Fibroblast of the aortic adventitia (primary cell): Measurements from ENCODE around the gene MYH2. TPM values are rescaled to one million over a fixed set of nuclear protein-coding genes. Genes with fewer than 3 reads are reported as not detected.

ENCODE experiments used
- DNase-seq: peaks from one replicate; pipeline ENCODE4 v3.0.0-alpha.2; 2010; ENCODE audit warnings: low read depth
- H3K4me3 ChIP-seq: 2 replicates; pipeline ENCODE4 v1.5.1; 2011; ENCODE audit warnings: low read depth, mild to moderate bottlenecking, control low read depth, low read length, moderate library complexity
- CTCF ChIP-seq: IDR thresholded peaks from 2 replicates; pipeline ENCODE4 v1.5.1; 2011; ENCODE audit warnings: mild to moderate bottlenecking, low read length, control low read depth, inconsistent platforms; ENCODE audit not compliant: insufficient read depth
- total RNA-seq: library from RNA; depleted of rRNA; stranded (reverse); fragments of >200 nt; gene quantifications from 2 replicates; pipeline ENCODE4 v1.2.3, GENCODE V29; 2012; ENCODE audit warnings: low replicate concordance

Gene MYH2
- total RNA-seq: 0.25 TPM in 1 of 2 replicates, not detected in the other

DNA sequence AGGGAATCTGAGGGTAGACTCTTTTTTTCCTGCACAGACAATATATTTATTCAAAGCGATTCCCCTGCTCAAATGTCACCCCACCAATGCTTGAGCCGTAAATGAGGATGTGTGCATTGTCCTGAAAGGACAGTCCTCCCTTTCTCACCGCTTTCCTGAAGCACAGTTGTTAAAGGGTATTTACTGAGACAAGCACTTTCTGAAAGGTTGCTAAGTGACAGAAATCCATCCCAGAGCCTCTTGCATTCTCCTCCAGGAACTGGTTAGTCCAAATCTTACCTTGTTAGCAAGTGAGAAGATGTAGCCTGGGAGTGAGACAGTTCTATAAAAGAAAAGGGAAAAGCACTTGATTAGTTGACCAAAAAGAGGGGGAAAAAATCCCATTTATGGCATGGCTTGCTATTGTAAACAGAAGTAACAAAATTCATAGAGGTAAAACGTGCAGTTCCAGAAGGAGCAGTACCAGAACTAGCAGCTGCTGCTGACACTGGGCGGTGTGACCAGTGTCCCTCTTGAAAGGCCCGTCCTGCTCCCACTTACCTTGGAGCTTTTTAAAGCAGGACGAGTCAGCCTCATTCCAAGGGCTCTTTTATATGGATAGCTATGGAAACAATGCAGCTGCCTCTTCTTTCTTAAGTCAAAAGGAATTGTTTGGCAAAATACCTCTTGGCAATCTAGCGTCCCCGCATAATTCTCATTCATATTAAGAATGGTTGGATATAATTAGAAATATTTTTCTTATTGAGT is at the start of gene MYH2:
TSS of gene MYH2 (minus strand) at position 563 of the 747 bp plus-strand sequence. CDS start 1,738 bp downstream, outside the sequence.
- H3K4me3 ChIP-seq: no peak within 1 kb of the TSS
- no peak for DNase-seq
- TF ChIP-seq CTCF: no peak

GRCh38 chr17:10598621-10599020 is 49.2 kb upstream of the MYH2 start:
- TF ChIP-seq CTCF: no peak

DNA sequence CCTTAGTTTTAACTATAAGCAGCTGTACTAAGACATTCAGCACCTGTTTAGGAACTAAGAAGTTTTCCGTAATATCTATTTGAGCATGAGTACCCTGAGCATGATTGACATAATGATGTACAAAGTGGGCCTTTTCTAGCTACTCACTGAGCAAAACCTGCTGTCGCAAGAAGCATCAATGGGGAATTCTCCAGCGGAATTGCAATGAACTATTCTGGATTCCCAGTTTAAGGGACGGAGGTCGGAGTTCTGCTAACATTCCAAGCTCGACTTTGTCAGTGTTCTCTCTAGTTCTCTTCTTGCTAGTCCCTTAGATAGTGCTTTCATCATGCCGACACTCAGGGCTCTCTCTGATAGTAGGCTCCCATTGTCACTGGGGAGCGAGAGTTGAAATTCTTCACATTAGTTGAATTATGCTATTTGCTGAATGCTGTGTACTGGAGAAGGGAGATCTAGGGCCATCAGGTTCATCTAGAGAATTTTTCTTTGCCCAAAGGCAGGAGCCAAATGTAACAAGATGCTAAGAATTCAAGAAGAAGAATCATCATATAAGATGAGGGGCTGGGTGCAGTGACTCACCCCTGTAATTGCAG is 40.2 kb upstream of the MYH2 start:
- no peak overlapping the region for H3K4me3 ChIP-seq
- no peak for DNase-seq
- TF ChIP-seq CTCF: no peak

More at GRCh38 chr17:10598621-10599020, 49.2 kb upstream of the MYH2 start:
- H3K4me3 ChIP-seq: no peak overlapping the region
- DNase-seq: no peak

- no peak for TF ChIP-seq CTCF
- H3K4me3 ChIP-seq: no peak overlapping the region
- DNase-seq: no peak
Measured at GRCh38 chr17:10585529-10585928, 36.1 kb upstream of the MYH2 start.

GRCh38 chr17:10583834-10584233 is 34.4 kb upstream of the MYH2 start:
- DNase-seq: no peak
- TF ChIP-seq CTCF: no peak
- no peak overlapping the region for H3K4me3 ChIP-seq

GRCh38 chr17:10579270-10579669 is 29.8 kb upstream of the MYH2 start:
- DNase-seq: no peak

More at GRCh38 chr17:10579270-10579669, 29.8 kb upstream of the MYH2 start:
- no peak overlapping the region for H3K4me3 ChIP-seq
- TF ChIP-seq CTCF: no peak
